Daoy (cell line): Measurements from ENCODE around the gene NPAS4. TPM values are rescaled to one million over a fixed set of nuclear protein-coding genes. Genes with fewer than 3 reads are reported as not detected.

ENCODE experiments used
- total RNA-seq: library from RNA; depleted of rRNA; stranded (reverse); fragments of >200 nt; shearing (Covaris generic); gene quantifications from 2 replicates; pipeline ENCODE4 v1.2.3, GENCODE V29; 2014; rRNA removed

The NPAS4 gene
- total RNA-seq, 1 experiment from 2014 or later, result 0.11 TPM

Other genes with a start within 250 kb of the NPAS4 start
- gene KLC2, start 163.3 kb upstream of the NPAS4 start, total RNA-seq, result 14.2 and 22.5 TPM in 2 replicates
- gene RAB1B, start 152.4 kb upstream of the NPAS4 start, total RNA-seq, result 77.0 and 84.4 TPM in 2 replicates
- 0.40 and 0.98 TPM in 2 replicates for gene CNIH2, start 142.9 kb upstream of the NPAS4 start, total RNA-seq
- 135 and 143 TPM in 2 replicates for gene YIF1A, start 131.9 kb upstream of the NPAS4 start, total RNA-seq
- gene TMEM151A, start 129.1 kb upstream of the NPAS4 start, total RNA-seq, result 0.60 TPM in 1 of 2 replicates, not detected in the other
- 0.06 TPM in 1 of 2 replicates, not detected in the other for gene CD248, start 104.0 kb upstream of the NPAS4 start, total RNA-seq
- 13.2 and 14.6 TPM in 2 replicates for gene RIN1, start 84.6 kb upstream of the NPAS4 start, total RNA-seq
- gene BRMS1, start 75.9 kb upstream of the NPAS4 start, total RNA-seq, result 111 and 124 TPM in 2 replicates
- 30.0 and 34.5 TPM in 2 replicates for gene B4GAT1, start 73.4 kb upstream of the NPAS4 start, total RNA-seq
- gene SLC29A2, start 49.3 kb upstream of the NPAS4 start, total RNA-seq, result 0.48 and 0.86 TPM in 2 replicates
- gene MRPL11, start 17.8 kb downstream of the NPAS4 start, total RNA-seq, result 107 and 157 TPM in 2 replicates
- gene PELI3, start 45.9 kb downstream of the NPAS4 start, total RNA-seq, result 1.8 and 2.1 TPM in 2 replicates
- gene DPP3, start 59.4 kb downstream of the NPAS4 start, total RNA-seq, result 77.5 and 84.0 TPM in 2 replicates
- 3.9 and 15.7 TPM in 2 replicates for gene BBS1, start 89.6 kb downstream of the NPAS4 start, total RNA-seq
- 8.7 and 10.6 TPM in 2 replicates for gene ZDHHC24, start 125.0 kb downstream of the NPAS4 start, total RNA-seq
- not detected in 2 replicates for gene ACTN3, start 125.9 kb downstream of the NPAS4 start, total RNA-seq
- gene CTSF, start 147.6 kb downstream of the NPAS4 start, total RNA-seq, result 7.5 and 9.5 TPM in 2 replicates
- 0.27 TPM in 1 of 2 replicates, not detected in the other for gene CCDC87, start 172.0 kb downstream of the NPAS4 start, total RNA-seq
- 15.0 and 18.1 TPM in 2 replicates for gene CCS, start 172.2 kb downstream of the NPAS4 start, total RNA-seq
- 37.5 and 45.5 TPM in 2 replicates for gene RBM14, start 195.6 kb downstream of the NPAS4 start, total RNA-seq
- 87.1 and 107 TPM in 2 replicates for gene RBM4, start 217.7 kb downstream of the NPAS4 start, total RNA-seq